Vagina (tissue), 2 donors: ENCODE measurements around the gene NFYC.

Source experiments
- CTCF ChIP-seq, 3 experiments: fragments of 450-650 bp in 2 of 3; fragments of 200-600 bp in 1 of 3; sonication (generic) in 1 of 3; IDR thresholded peaks; one replicate each; pipeline ENCODE4 v1.5.1; 2017 to 2019; ENCODE audit warnings: antibody characterized with exemption in 3 of 3, mild to moderate bottlenecking in 2 of 3, moderate library complexity in 2 of 3
- POLR2A ChIP-seq, 2 donors: fragments of 450-650 bp; IDR thresholded peaks; one replicate each; pipeline ENCODE4 v1.6.1; 2017; ENCODE audit warnings: antibody characterized with exemption in 2 of 2, mild to moderate bottlenecking in 2 of 2, moderate library complexity in 2 of 2
- POLR2AphosphoS5 ChIP-seq, 2 donors: sonication (generic); formaldehyde crosslinking; IDR thresholded peaks; one replicate each; pipeline ENCODE4 v1.9.0; 2017; ENCODE audit warnings: antibody characterized with exemption in 2 of 2, mild to moderate bottlenecking in 2 of 2, low read depth in 1 of 2; ENCODE audit not compliant: insufficient read depth in 1 of 2

GRCh38 chr1:40722622-40723021 lies 31.1 kb downstream of the NFYC start:
- TF ChIP-seq POLR2A (IDR thresholded peaks at IDR 0.05) (no peak), POLR2AphosphoS5 (IDR thresholded peaks at IDR 0.05; ENCODE audit: insufficient read depth in 1 of 2, low read depth in 1 of 2) (no peak), CTCF (IDR thresholded peaks at IDR 0.05) (no peak)
